Esophagus (tissue), 2 donors: ENCODE measurements around the gene IGFBP1. TPM values are rescaled to one million over a fixed set of nuclear protein-coding genes. Genes with fewer than 3 reads are reported as not detected.

Source experiments
- H3K27ac ChIP-seq, 2 donors: one replicate each; pipeline ENCODE4 v1.5.1; 2013; ENCODE audit warnings: low read depth in 2 of 2, mild to moderate bottlenecking in 2 of 2, inconsistent platforms in 1 of 2, low read length in 1 of 2, moderate library complexity in 1 of 2
- H3K27me3 ChIP-seq, 2 donors: one replicate each; pipeline ENCODE4 v1.6.1; 2013; ENCODE audit warnings: low read length in 2 of 2, control low read depth in 1 of 2, mild to moderate bottlenecking in 1 of 2; ENCODE audit not compliant: insufficient read depth in 2 of 2, control insufficient read depth in 1 of 2
- H3K36me3 ChIP-seq, 2 donors: one replicate each; pipeline ENCODE4 v1.6.1; 2013; ENCODE audit warnings: low read length in 1 of 2; ENCODE audit not compliant: control insufficient read depth in 2 of 2, insufficient read depth in 2 of 2
- H3K4me1 ChIP-seq, 2 donors: one replicate each; pipeline ENCODE4 v1.6.1; 2013; ENCODE audit warnings: low read length in 1 of 2; ENCODE audit not compliant: control insufficient read depth in 2 of 2, insufficient read depth in 2 of 2
- H3K4me3 ChIP-seq, 2 donors: one replicate each; pipeline ENCODE4 v1.5.1; 2013; ENCODE audit warnings: low read length in 2 of 2, mild to moderate bottlenecking in 2 of 2, low read depth in 1 of 2, moderate library complexity in 1 of 2
- H3K9me3 ChIP-seq, 2 donors: one replicate each; pipeline ENCODE4 v1.6.1; 2013; ENCODE audit warnings: mild to moderate bottlenecking in 2 of 2, low read depth in 1 of 2, low read length in 1 of 2, moderate library complexity in 1 of 2; ENCODE audit not compliant: control insufficient read depth in 2 of 2, insufficient read depth in 1 of 2
- WGBS, 2 donors: extraction: QIAGEN DNeasy Blood & Tissue Kit; methylation state at CpG; one replicate each; pipeline ENCODE4 v1.1.7; 2013; 5-methylcytosine and 5-hydroxymethylcytosine counted together
- polyA plus RNA-seq, 2 donors: library from polyadenylated mRNA; stranded (reverse); fragments of 200-250 nt; gene quantifications; one replicate each; pipeline ENCODE4 v1.2.3, GENCODE V29; 2013
- donor health status: healthy with polysubstance abuse.
- donor health status: Bipolar disorder and iron deficiency.

Gene IGFBP1
- polyA plus RNA-seq, 2 donors = not detected

DNA sequence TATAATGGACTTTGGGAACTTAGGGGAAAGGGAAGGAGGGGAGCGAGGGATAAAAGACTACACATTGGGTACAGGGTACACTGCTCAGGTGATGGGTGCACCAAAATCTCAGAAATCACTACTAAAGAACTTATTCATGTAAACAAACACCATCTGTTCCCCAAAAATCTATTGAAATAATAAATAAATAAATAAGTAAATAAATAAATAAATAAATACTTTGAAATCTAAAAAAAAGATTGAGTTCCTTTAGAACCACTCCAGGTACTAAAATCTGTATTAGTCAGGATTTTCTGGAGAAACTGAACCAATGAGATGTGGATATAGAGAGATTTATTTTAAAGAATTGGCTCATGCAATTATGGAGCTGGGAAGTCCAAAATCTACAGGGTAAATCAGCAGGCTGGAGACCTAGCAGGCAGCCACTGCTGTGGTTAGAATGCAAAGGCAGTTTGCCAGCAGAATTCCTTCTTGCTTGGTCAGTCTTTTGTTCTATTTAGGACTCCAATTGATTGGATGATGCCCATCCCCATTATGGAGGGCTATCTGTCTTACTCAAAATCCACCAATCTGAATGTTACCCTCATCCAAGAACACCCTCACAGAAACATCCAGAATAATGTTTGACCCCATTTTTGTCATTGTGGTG is 8.9 kb downstream of the IGFBP1 start:
- 92 to 95% methylated on average over 1 of the region's 1 CpG for WGBS, 2 donors
- H3K27ac ChIP-seq = no peak overlapping the region

DNA sequence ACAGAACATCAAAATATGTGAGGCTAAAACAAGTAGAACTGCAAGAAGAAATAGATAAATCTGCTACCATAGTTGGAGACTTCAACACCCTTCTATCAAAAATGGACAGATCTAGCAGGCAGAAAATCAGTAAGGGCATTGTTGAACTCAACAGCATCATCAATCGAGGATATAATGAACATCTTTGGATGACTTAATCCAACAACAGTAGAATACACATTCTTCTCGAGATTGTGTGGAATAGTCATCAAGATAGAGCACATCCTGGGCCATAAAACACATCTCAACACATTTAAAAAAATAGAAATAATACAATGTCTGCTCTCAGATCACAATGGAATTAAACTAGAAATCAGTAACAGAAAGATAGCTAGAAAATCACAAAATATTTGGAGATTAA is 9.9 kb downstream of the IGFBP1 start:
- Histone ChIP-seq H3K27me3 (no peaks in the 10 kb centered on the region), H3K36me3 (no peaks in the 10 kb centered on the region), H3K4me3 (no peak overlapping the region), H3K9me3 (no peaks in the 10 kb centered on the region), H3K4me1 (no peaks in the 10 kb centered on the region), H3K27ac (no peak overlapping the region)
- WGBS, 2 donors = 71 to 75% methylated on average over 2 of the region's 2 CpGs

More for the DNA sequence above, 8.9 kb downstream of the IGFBP1 start:
- H3K36me3 ChIP-seq = no peaks in the 10 kb centered on the region
- no peaks in the 10 kb centered on the region for H3K27me3 ChIP-seq
- no peaks in the 10 kb centered on the region for H3K4me1 ChIP-seq
- H3K9me3 ChIP-seq = no peaks in the 10 kb centered on the region
- no peak overlapping the region for H3K4me3 ChIP-seq

DNA sequence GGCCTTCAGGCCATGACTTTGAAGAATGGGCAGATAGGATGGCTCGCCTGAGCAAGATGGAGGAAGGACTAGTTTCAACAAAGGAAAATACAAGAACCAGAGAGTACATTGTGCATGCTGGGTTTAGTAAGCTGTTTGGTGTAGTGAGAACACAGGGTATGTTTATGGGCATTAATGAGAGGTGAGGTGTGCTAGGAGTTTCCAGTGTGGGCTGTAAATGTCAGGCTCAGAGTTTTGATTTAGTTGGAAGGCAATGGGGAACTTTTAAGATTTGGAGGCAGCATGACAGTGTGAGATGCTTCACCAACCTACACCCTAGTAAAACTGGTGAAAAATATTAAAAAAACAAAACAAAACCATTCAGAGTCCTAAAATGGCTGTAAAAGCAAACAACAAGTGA is 13.3 kb downstream of the IGFBP1 start:
- no peaks in the 10 kb centered on the region for H3K27me3 ChIP-seq
- no peaks in the 10 kb centered on the region for H3K4me1 ChIP-seq
- H3K27ac ChIP-seq = no peak overlapping the region
- H3K36me3 ChIP-seq = no peaks in the 10 kb centered on the region
- no peak overlapping the region for H3K4me3 ChIP-seq
- 84 to 85% methylated on average over 1 of the region's 1 CpG for WGBS, 2 donors
- H3K9me3 ChIP-seq = no peaks in the 10 kb centered on the region

DNA sequence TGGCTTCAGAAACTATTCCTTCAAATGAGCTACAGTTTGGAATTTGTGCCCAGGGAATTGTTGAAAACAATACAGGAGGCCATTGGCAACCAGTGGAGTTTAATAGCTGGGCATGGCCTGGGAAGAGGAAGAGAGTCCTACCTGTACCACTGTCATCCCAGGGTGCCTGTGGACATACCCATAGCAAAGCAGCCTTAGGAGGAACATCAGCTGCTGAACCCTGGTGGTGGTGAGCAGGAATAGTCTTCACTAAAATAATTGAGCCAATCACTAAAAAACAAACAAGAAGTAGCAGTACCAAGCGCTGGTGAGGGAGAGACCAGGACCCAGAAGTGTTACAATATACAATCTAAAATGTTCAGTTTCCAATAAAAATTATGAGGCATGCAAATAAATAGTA is 14.5 kb downstream of the IGFBP1 start:
- H3K27me3 ChIP-seq = no peaks in the 10 kb centered on the region
- no peaks in the 10 kb centered on the region for H3K4me1 ChIP-seq
- H3K9me3 ChIP-seq = no peaks in the 10 kb centered on the region
- no peaks in the 10 kb centered on the region for H3K36me3 ChIP-seq
- 88% methylated on average over 1 of the region's 1 CpG for WGBS, 2 donors
- no peak overlapping the region for H3K4me3 ChIP-seq
- H3K27ac ChIP-seq = no peak overlapping the region

DNA sequence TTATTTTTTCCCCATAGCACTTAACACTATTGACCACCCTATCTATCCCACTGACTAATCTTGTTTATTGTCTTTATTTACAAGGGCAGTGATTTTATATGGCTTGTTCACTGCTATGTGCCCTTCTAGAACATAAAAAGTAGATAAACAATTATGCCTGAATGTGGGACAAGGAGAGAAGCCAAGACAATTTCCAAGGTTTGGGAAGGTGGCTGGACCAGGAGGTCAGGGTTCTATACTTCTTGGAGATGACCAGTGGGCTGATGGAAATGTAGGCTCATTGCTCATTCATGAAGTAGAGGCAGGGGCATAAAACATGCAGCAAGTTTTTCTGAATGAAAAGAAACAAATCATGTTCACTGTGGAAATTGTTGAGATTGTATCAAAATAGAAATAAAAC is 21.3 kb downstream of the IGFBP1 start:
- H3K4me1 ChIP-seq = no peaks in the 10 kb centered on the region
- H3K4me3 ChIP-seq = no peak overlapping the region
- H3K27me3 ChIP-seq = no peaks in the 10 kb centered on the region
- H3K36me3 ChIP-seq = no peaks in the 10 kb centered on the region
- no peak overlapping the region for H3K27ac ChIP-seq
- no peaks in the 10 kb centered on the region for H3K9me3 ChIP-seq

DNA sequence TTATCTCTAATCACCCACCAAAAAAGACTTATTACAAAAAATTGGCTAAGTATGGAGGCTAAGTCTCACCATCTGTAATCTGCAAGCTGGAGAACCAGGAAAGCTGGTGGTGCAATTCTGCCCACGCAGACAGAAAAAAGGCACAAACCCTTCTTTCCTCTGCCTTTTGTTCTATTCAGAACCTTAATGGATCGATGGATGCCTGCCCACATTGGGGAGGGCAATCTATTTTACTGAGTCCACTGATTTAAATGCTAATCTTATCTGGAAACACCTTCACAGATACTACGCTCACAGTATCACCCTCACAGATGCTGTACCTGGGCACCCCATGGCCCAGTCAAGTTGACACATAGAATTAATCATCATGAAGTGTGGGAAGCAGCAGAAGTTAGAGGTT is 22.6 kb downstream of the IGFBP1 start:
- no peaks in the 10 kb centered on the region for H3K27me3 ChIP-seq
- no peaks in the 10 kb centered on the region for H3K36me3 ChIP-seq
- H3K9me3 ChIP-seq = no peaks in the 10 kb centered on the region
- no peak overlapping the region for H3K27ac ChIP-seq
- H3K4me3 ChIP-seq = no peak overlapping the region
- 82 to 86% methylated on average over 3 of the region's 3 CpGs for WGBS, 2 donors
- no peaks in the 10 kb centered on the region for H3K4me1 ChIP-seq

- Histone ChIP-seq H3K4me3 (no peak overlapping the region), H3K9me3 (no peaks in the 10 kb centered on the region), H3K27ac (no peak overlapping the region), H3K27me3 (no peaks in the 10 kb centered on the region), H3K4me1 (no peaks in the 10 kb centered on the region), H3K36me3 (no peaks in the 10 kb centered on the region)
- WGBS, 2 donors = 93 to 95% methylated on average over 9 of the region's 9 CpGs
Observed at GRCh38 chr7:45911311-45911710, 23.0 kb downstream of the IGFBP1 start.

- Histone ChIP-seq H3K36me3 (no peaks in the 10 kb centered on the region), H3K4me3 (no peak overlapping the region), H3K27ac (no peak overlapping the region), H3K4me1 (no peaks in the 10 kb centered on the region), H3K9me3 (no peaks in the 10 kb centered on the region), H3K27me3 (no peaks in the 10 kb centered on the region)
- 85 to 87% methylated on average over 7 of the region's 7 CpGs for whole genome bisulfite sequencing, 2 donors
Observed at GRCh38 chr7:45912972-45913371, 24.7 kb downstream of the IGFBP1 start.

DNA sequence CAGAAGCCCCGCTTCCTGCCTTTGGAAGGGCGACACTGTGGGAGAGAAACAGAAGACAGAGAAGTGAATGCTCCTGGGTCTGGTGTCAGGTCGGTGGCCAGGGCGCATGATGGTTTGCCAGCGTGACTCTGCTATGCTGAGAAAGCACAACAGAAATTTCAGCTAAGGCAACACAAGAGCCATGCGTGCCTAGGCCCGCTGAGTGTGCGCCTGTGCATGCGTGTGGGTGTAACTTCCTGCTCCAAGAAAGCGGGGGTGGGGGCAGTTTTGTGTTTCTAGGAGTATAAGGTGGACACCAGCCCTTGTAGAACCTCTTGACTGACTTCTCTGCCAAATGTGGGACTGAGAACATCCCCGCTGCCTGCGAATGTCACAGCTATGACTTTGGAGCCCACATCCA is 26.6 kb downstream of the IGFBP1 start:
- H3K9me3 ChIP-seq = no peaks in the 10 kb centered on the region
- no peaks in the 10 kb centered on the region for H3K4me1 ChIP-seq
- H3K4me3 ChIP-seq = no peak overlapping the region
- H3K27ac ChIP-seq = no peak overlapping the region
- peaks cover 0 to 3% of the 10 kb centered on the region in 2 donors for H3K27me3 ChIP-seq
- no peaks in the 10 kb centered on the region for H3K36me3 ChIP-seq
- WGBS, 2 donors = 84 to 89% methylated on average over 12 of the region's 12 CpGs

DNA sequence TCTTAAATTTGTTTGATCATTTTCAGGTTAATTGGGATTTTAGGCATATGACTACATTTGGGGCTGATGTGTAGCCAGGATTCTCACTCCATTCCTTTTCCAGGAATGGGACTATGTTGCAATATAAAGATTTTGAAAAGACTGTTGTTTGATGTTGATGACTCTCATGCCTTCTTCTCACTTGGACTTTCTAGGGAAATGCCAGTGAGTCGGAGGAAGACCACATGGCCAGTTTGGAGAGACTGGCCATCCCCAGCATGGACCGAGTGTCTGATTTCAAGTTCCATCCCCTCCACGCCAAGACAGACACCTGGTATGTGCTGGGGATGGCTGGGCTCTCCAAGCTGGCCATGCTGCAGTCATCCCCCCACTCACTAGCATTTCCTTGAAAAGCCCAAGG is 27.3 kb downstream of the IGFBP1 start:
- Histone ChIP-seq H3K4me3 (no peak overlapping the region), H3K4me1 (no peaks in the 10 kb centered on the region), H3K9me3 (no peaks in the 10 kb centered on the region), H3K27ac (no peak overlapping the region), H3K27me3 (peaks cover 0 to 3% of the 10 kb centered on the region in 2 donors), H3K36me3 (no peaks in the 10 kb centered on the region)
- WGBS, 2 donors = 87 to 92% methylated on average over 3 of the region's 3 CpGs
